Hepatic stellate cell (primary cell): ENCODE measurements around the gene GLRX.
A peak's percentile ranks its signal among the peaks of the same experiment; 100 is the strongest.
"Not testable (repeated sequence)": the region's sequence is repeated elsewhere in the genome, so short reads cannot be mapped to it uniquely, and the experiment has no call there.

Source experiments
- DNase-seq: peaks from one replicate; pipeline ENCODE4 v3.0.0; 2011; ENCODE audit warnings: low spot score

GLRX gene

DNA sequence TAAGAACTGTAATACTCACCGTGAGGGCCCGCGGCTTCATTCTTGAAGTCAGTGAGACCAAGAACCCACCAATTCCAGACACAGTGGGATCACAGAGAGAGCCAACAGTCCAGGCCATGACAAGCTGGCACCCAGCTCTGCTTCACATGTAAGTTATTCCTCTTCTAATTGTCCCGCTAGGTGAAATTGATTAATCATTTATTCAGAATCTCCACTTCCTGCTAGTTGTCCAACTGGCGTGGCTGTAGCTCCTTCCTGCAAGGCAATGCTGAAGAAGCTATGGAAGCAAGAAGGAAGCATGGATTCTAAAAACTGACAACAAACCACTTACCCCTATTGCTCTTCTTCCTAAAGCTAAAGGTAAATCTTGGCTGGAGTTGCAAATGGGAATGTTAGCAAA lies 30.0 kb upstream of the GLRX start:
- DNase-seq = no peak

DNA sequence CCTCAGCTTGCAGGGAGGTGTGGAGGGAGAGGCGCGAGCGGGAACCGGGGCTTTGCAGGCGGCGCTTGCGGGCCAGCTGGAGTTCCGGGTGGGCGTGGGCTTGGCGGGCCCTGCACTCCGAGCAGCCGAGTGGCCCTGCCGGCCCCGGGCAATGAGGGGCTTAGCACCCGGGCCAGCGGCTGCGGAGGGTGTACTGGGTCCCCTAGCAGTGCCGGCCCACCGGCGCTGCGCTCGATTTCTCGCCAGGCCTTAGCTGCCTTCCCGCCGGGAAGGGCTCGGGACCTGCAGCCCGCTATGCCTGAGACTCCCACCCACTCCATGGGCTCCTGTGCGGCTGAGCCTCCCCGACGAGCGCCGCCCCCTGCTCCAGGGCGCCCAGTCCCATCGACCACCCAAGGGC lies 28.6 kb upstream of the GLRX start:
- DNase-seq = not testable (repeated sequence)

DNA sequence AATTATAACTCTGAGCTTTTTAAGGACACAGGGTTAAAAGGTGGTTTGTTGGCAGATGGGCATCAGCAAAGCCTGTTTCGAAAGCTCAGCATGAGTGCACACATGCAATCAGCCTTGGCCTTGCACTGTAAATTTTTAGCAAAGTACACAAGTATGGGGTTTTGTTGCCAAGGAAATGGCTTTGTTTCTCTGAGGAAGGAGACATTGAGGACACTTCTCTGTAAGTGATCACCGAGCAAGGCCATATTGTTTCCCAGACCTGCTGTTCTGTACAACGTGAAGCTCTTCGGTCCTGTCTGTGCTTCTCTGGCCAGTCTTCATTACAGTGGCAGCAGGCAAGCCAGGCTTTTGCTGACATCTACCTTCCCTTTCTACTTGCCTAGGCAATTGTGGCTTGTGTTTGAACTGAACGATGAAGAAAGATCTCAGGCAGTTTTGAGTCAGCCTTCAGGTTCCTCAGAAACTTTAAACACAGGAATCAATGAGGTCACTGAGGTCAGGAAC lies 27.9 kb upstream of the GLRX start:
- DNase-seq = no peak

- DNase-seq = no peak
These were observed 26.2 kb upstream of the GLRX start for GRCh38 chr5:95848701-95849100.

DNA sequence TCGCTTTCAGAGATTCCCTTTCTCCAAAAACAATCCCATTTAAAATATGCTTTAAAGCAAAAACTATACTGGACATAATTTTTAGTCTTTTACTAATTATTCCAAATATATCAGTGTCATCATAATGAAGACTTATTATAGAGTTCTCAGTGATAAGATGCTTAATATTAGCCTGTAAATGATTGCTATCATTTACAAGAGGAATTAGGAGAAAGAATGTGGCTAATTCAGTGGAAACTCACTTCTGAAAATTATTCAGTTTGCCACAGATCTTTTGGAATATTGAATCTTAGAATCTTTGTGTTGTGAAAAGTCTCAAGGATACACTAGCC lies 24.7 kb upstream of the GLRX start:
- DNase-seq = no peak

DNA sequence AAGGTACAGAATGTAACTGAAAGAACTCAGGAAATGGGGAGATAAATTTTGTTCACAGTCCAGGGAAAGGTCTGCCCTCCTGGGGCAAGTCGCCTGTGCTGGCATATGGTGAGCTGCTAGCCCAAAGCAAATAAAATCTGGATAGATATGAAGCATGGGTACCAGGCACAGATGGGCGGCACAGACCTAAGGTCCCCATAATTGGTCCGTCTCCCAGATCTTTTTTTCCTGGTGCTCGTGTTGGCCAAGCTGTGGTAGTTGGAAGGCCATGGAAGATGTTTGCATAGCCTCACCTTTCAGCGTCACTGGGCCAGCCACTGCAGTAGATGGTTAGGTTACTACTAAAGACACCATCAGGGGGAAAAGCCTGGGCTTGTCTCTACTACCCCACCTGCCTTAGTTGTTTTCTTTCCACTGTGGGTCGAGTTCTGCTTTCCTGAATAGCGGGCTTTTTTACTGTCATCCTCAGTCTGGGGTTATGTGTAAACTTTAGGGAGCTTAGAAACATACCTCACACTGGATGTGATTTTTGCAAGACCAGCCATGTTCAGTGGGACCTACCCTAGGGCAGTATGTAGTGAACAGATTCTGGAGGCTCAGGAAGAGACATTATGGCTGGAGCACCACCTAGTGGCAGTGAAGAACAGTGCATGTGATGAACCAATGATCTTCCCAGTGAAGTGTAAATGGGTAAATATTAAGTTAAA lies 24.2 kb upstream of the GLRX start:
- DNase-seq = peak; percentile 79

- no peak for DNase-seq
These were observed 22.9 kb upstream of the GLRX start for GRCh38 chr5:95845391-95845790.

- no peak for DNase-seq
These were observed 21.3 kb upstream of the GLRX start for GRCh38 chr5:95843733-95844223.

- DNase-seq = peak; percentile 72
These were observed 20.5 kb upstream of the GLRX start for GRCh38 chr5:95842854-95843544.

GRCh38 chr5:95841914-95842812 lies 19.6 kb upstream of the GLRX start:
- DNase-seq = peak; percentile 75

- no peak for DNase-seq
These were observed 18.6 kb upstream of the GLRX start for GRCh38 chr5:95840956-95841705.

GRCh38 chr5:95839658-95840057 lies 17.1 kb upstream of the GLRX start:
- DNase-seq = no peak

GRCh38 chr5:95838556-95838955 lies 16.0 kb upstream of the GLRX start:
- DNase-seq = no peak

GRCh38 chr5:95838001-95838520 lies 15.5 kb upstream of the GLRX start:
- DNase-seq = no peak

DNA sequence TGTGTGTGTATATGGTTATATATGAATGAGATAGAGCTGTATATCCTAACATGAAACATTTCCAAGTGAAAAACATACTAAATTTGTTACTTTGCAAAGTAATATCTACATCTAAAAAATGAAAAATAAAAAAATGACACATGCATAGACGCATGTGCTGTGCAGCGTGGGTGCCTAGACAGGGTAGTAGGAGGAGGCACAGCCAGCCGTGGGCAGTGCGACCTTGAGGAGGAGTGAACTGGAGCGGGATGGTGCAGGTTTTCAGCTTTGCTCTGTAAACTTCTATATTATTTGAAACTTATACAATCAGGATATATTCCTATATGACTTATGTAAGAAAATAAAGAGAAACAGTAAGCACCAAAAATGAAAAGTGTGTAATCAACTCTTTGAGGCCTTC lies 15.0 kb upstream of the GLRX start:
- no peak for DNase-seq

DNA sequence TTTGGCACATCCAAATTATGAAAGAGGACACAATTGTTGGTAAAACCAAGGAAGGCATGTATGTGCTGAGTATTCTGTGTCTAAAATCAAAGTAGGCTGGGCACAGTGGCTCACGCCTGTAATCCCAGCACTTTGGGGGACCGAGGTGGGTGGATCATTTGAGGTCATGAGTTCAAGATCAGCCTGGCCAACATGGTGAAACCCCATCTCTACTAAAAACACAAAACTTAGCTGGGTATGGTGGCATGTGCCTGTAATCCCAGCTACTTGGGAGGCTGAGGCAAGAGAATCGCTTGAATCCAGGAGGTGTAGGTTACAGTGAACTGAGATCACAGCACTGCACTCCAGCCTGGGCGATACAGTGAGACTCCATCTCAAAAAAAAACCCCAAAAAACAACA lies 14.4 kb upstream of the GLRX start:
- DNase-seq = not testable (repeated sequence)

DNA sequence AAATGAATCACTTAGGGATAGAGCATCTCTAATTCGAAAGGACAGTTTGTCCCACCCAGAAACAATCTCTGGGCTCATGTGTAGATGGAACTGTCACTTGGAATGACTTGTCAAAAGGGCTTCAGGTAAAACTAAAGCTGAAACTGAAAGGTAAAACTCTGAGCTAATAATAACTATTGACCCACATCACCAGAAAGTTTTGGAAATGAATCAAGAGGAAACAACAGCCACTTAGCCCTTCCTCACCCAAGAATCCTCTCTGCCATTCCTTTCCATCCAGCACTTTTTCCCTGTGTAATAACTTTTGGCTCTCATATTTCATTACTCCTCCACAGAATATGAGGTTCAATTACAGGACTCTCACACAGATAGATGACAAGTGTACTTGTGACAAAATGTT lies 14.0 kb upstream of the GLRX start:
- no peak for DNase-seq

GRCh38 chr5:95835682-95836385 lies 13.3 kb upstream of the GLRX start:
- DNase-seq = no peak

GRCh38 chr5:95832664-95833063 lies 10.1 kb upstream of the GLRX start:
- DNase-seq = no peak

DNA sequence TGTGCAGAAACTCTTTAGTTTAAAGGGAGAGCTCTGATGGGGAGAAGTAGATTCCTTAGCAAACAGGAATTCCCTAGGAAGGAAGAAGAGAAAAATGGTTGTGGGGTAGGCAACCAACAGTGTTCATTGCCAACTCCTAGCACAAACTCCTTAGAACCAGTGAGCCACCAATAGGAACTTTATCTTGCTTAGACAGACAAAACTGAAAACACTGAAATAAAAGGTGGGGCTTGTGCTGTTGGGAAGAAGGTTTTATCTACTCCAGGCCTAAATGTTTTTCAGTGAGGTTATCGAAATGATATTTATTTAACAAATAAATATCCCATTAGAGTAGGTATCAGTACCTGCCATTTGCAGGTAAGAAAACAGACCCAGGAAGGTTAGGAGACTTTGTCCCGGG lies 7.7 kb upstream of the GLRX start:
- no peak for DNase-seq

DNA sequence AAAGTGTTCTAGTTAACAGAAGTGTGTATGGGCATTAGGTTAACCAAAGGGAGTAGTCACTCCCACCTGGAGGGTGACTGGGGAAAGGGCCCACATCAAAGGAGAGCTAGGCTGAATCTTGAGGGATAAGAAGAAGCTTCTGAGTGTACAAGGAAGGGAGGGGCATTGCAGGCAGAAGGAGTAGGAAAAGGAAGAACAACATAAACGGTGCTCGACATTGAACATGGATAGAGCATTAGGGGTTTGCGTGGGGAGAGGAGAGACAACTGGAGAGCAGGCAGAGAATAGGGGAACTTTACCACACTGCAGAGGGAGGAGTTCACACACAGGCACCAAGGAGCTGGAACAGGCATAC lies 5.3 kb upstream of the GLRX start:
- DNase-seq = no peak
